Transverse colon (tissue), 4 donors: ENCODE data around the gene MED13. TPM values are rescaled to one million over a fixed set of nuclear protein-coding genes. Genes with fewer than 3 reads are reported as not detected.
A peak's percentile ranks its signal among the peaks of the same experiment; 100 is the strongest.

Experiments used
- DNase-seq: peaks from one replicate; pipeline ENCODE4 v3.0.0-alpha.2; 2019
- H3K27ac ChIP-seq, 4 donors: fragments of 200-600 bp; sonication (generic); 2 replicates each; pipeline ENCODE4 v1.5.1; 2016 to 2018; ENCODE audit warnings: inconsistent platforms in 4 of 4
- H3K27me3 ChIP-seq: fragments of 200-600 bp; sonication (generic); 2 replicates; pipeline ENCODE4 v1.5.1; 2017; ENCODE audit warnings: inconsistent platforms
- H3K36me3 ChIP-seq, 4 donors: fragments of 200-600 bp; sonication (generic); 2 replicates each; pipeline ENCODE4 v1.5.1; 2017 to 2019; ENCODE audit warnings: inconsistent platforms in 4 of 4
- H3K4me1 ChIP-seq, 4 donors: fragments of 200-600 bp; sonication (generic); 2 replicates each; pipeline ENCODE4 v1.5.1; 2017 to 2020; ENCODE audit warnings: inconsistent platforms in 4 of 4
- H3K4me3 ChIP-seq, 4 donors: fragments of 200-600 bp; sonication (generic); 1 replicate in 1 of 4; 2 replicates in 3 of 4; pipeline versions ENCODE4 v1.5.1 to v1.6.1; 2017 to 2019; ENCODE audit warnings: inconsistent platforms in 4 of 4
- H3K9me3 ChIP-seq, 2 donors: fragments of 200-600 bp; sonication (generic); 2 replicates each; pipeline ENCODE4 v1.5.1; 2017 to 2019; ENCODE audit warnings: inconsistent platforms in 2 of 2
- CTCF ChIP-seq, 5 experiments: fragments of 200-600 bp in 3 of 5; fragments of 450-650 bp in 2 of 5; sonication (generic) in 3 of 5; IDR thresholded peaks; 1 replicate in 2 of 5; 2 replicates in 3 of 5; pipeline ENCODE4 v1.5.1; 2016 to 2017; ENCODE audit warnings: antibody characterized with exemption in 5 of 5, inconsistent platforms in 3 of 5, mild to moderate bottlenecking in 2 of 5, moderate library complexity in 1 of 5
- EP300 ChIP-seq: sonication (generic); formaldehyde crosslinking; IDR thresholded peaks from one replicate; pipeline ENCODE4 v1.6.1; 2017; ENCODE audit warnings: antibody characterized with exemption, low read depth
- POLR2A ChIP-seq: fragments of 450-650 bp; IDR thresholded peaks from one replicate; pipeline ENCODE4 v1.6.1; 2016; ENCODE audit warnings: antibody characterized with exemption, mild to moderate bottlenecking, moderate library complexity
- POLR2AphosphoS5 ChIP-seq, 3 donors: sonication (generic); formaldehyde crosslinking; IDR thresholded peaks; one replicate each; pipeline ENCODE4 v1.6.1; 2016; ENCODE audit warnings: antibody characterized with exemption in 3 of 3
- WGBS, 2 donors: methylation state at CpG; one replicate each; pipeline ENCODE4 v1.1.5; 2018; ENCODE audit warnings: low coverage in 1 of 2; 5-methylcytosine and 5-hydroxymethylcytosine counted together
- in situ Hi-C, 4 donors: fragments of 200-750 bp; cut with MboI; loops; one replicate each; pipeline versions ENCODE4 v1.15.0 to v1.15.1; 2017; ENCODE audit warnings: low sequenced_read_pairs in 3 of 4, low pct_ligation_motif_present in 1 of 4, low pct_unique_long_range_greater_than_20kb in 1 of 4
- intact Hi-C: fragments of 100-400 bp; cut with DNase I; formaldehyde crosslinking; loops from one replicate; pipeline ENCODE4 v1.15.1; 2023; ENCODE audit warnings: low total_unique reads
- total RNA-seq, 4 donors: library from RNA; depleted of rRNA; stranded (reverse); fragments of >200 nt; gene quantifications; one replicate each; pipeline ENCODE4 v1.1.0, GENCODE V29; 2016

The MED13 gene
- total RNA-seq, 4 donors from 2014 or later, result 75.0 to 131 (median 105) TPM

- Histone ChIP-seq H3K27ac (no peak overlapping the region), H3K4me3 (no peak overlapping the region), H3K36me3 (peaks cover 0 to 41% (median 11%) of the 10 kb centered on the region in 4 donors), H3K9me3 (no peaks in the 10 kb centered on the region), H3K27me3 (no peaks in the 10 kb centered on the region), H3K4me1 (no peaks in the 10 kb centered on the region)
- intact Hi-C loops, result no loop called here
- TF ChIP-seq EP300, result no peak
- no peak for TF ChIP-seq POLR2A
- TF ChIP-seq POLR2AphosphoS5 (IDR thresholded peaks at IDR 0.05), result no peak
- TF ChIP-seq CTCF (IDR thresholded peaks at IDR 0.05), result no peak
- in situ Hi-C loops, result no loop called here
- WGBS, 2 donors, result 96 to 98% methylated on average over 3 to 7 of the region's 7 CpGs
- no peak for DNase-seq
These were observed 156.6 kb downstream of the MED13 start for GRCh38 chr17:61908292-61909037.

DNA sequence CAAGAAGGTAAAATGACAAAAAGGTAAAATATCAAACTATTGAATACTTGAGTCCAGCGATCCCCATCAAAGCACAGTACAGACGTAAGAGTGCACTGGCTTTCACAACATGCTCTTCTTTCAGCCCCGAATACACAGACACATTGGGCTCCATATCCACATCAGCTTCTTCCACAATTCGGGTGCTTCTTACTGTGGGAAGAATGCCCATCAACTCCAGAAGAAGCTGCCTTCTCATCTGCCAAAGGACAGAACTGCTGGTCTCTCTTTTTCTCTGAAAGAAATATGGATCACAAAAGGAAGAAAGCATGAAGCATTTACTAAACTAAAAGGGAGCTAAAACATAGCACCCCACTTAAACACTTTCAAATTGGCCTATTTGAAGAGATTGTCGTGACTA, 157.7 kb downstream of the MED13 start:
- in situ Hi-C loops (no loop called here), intact Hi-C loops (no loop called here)
- no peak overlapping the region for H3K27ac ChIP-seq
- H3K27me3 ChIP-seq, result no peaks in the 10 kb centered on the region
- H3K4me1 ChIP-seq, result no peaks in the 10 kb centered on the region
- no peak for TF ChIP-seq EP300
- no peak for TF ChIP-seq POLR2A
- no peak for TF ChIP-seq CTCF (IDR thresholded peaks at IDR 0.05)
- no peak for TF ChIP-seq POLR2AphosphoS5 (IDR thresholded peaks at IDR 0.05)
- H3K9me3 ChIP-seq, result no peaks in the 10 kb centered on the region
- WGBS, 2 donors, result 95 to 97% methylated on average over 4 to 5 of the region's 5 CpGs
- no peak overlapping the region for H3K4me3 ChIP-seq
- peaks cover 0 to 41% (median 11%) of the 10 kb centered on the region in 4 donors for H3K36me3 ChIP-seq
- no peak for DNase-seq

DNA sequence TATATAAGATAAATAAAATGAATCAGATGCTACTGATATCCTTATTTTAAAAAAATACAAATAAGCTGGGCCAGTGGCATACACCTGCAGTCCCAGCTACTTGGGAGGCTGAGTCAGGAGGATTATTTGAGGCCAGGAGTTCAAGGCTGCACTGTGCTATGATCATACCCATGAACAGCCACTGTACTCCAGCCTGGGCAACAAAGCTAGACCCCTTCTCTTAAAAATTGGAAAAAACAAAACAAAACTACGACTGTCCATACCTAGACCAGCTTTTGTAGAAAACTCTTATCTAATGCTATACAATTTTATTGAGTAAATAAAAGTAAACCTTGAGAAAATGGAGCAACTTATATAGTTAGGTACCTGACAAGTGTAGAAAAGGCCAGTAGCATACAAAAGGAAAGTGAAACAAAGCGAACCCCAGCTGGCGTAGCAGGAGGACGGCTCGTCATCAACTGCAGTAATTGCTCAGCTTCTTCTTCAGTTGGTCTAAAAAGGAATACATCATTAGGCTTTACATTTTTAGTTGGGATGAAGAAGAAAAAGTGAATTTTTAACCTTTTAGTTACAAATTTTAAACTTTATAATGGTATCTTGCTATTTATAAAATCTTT, 160.9 kb downstream of the MED13 start:
- in situ Hi-C loops (no loop called here), intact Hi-C loops (no loop called here)
- Histone ChIP-seq H3K36me3 (peaks cover 0 to 19% (median 5%) of the 10 kb centered on the region in 4 donors), H3K27ac (peak overlapping the region in 1 of 4 donors; percentile 18), H3K9me3 (no peaks in the 10 kb centered on the region), H3K4me1 (no peaks in the 10 kb centered on the region), H3K27me3 (no peaks in the 10 kb centered on the region), H3K4me3 (no peak overlapping the region)
- peak; percentile 30 for DNase-seq
- TF ChIP-seq EP300 (no peak), POLR2A (no peak), POLR2AphosphoS5 (IDR thresholded peaks at IDR 0.05) (no peak), CTCF (IDR thresholded peaks at IDR 0.05) (no peak)
- WGBS, 2 donors, result 80 to 86% methylated on average over 5 of the region's 5 CpGs

GRCh38 chr17:61903251-61903650, 161.8 kb downstream of the MED13 start:
- intact Hi-C loops, result no loop called here
- in situ Hi-C loops, result no loop called here
- WGBS, 2 donors, result 99% methylated on average over 3 of the region's 3 CpGs; no CpG with 5 or more reads in 1 of the 2 donors
- Histone ChIP-seq H3K27me3 (no peaks in the 10 kb centered on the region), H3K4me1 (no peaks in the 10 kb centered on the region), H3K36me3 (peaks cover 0 to 22% (median 3%) of the 10 kb centered on the region in 4 donors), H3K9me3 (no peaks in the 10 kb centered on the region), H3K27ac (no peak overlapping the region), H3K4me3 (no peak overlapping the region)
- DNase-seq, result no peak
- TF ChIP-seq POLR2AphosphoS5 (IDR thresholded peaks at IDR 0.05) (no peak), POLR2A (no peak), EP300 (no peak), CTCF (IDR thresholded peaks at IDR 0.05) (no peak)
